Hematopoietic multipotent progenitor cell treated with erythropoietin and hydrocortisone succinate and interleukin-3 and kit ligand, for 17 days (in vitro differentiated cells): Measurements from ENCODE around the gene DHH.

Source experiments
- DNase-seq: peaks from one replicate; pipeline ENCODE4 v3.0.0-alpha.2; 2015; ENCODE audit warnings: low spot score

The DHH gene

DNA sequence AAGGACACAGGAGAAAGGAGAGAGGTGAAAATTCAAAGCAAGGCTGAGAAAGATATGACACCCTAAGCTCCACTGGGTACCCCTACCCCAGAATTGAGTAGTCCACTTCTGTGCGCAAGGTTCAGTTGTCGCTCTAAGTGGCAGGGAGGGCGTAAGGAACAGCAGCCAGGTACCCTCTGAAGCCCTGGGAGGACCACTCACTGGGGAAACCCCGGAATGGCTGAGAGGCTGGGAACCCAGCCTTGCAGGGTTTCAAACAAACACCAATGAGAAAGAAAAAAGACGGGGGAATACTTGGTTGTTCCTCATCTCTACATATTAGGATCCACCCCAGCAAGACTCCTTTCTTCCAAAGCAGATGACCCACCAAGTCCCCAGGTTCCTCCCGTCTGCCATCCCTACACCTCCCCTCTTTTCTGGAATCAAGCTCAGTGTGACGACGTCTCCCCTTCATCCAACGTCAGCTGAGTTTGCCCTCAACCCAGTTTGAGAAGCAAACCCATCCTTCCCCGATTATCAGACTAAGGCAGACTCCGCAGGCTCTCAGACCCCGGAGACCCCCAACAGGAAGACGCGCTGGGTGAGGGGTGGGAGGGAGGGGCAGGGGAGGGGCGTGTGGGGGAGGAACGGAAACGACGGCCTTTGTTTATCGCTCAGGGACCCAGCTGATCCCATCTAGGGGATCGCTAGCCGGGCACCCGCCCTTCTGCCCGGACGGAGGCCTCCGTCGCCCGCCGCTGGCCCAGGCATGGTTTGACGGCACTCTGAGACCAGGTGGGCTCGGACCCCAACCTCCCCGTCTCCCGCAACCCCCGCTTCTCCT, 15.3 kb upstream of the DHH start:
- DNase-seq = peak; percentile 25

GRCh38 chr12:49108958-49109404, 14.4 kb upstream of the DHH start:
- no peak for DNase-seq

DNA sequence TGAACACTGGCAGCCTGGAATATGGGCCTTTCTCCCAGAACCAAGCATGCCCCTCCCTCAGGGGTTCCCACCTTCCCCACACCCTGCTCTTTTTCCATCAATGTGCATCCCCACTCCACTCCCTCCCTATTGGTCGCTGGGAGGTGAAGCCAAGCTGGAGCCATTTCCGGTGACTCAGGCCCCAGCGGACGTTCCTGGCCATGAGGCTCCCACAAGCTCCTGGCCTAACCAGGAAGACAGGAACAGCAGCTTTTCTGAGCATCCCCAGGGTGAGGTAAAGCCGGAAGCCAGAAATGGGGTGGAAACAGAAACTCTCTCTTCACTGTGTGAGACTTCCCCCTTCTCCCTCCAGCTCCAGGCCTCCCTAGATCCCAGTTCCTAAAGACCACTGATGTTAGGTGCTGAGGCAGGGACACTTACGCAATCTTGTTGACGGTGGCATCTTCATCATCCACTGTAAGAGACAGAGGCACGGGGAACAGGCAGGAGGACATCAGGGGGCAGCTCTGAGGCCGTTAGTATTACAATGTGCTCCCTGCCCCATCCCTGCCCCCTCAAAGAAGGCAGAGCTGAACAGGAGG, 11.0 kb upstream of the DHH start:
- DNase-seq = no peak

DNA sequence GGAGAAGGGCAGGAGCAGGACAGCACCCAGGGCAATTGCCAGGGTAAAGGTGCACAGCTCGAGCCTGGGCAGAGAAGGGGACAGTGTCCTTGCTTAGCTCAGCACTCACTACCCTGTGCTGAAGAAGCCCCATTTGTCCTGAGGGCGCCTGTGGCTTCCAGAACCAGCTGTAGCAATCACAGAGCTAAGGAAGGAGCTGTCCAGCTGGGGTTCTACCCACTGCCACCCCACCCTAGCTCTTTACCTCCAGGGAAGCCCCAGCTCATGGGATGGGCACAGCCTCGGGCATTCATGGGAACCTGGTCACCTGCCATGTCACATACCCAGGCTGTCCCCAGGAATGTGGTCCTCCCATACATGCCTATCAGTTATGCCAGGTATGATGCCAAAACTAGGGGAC, 10.2 kb upstream of the DHH start:
- DNase-seq = no peak

DNA sequence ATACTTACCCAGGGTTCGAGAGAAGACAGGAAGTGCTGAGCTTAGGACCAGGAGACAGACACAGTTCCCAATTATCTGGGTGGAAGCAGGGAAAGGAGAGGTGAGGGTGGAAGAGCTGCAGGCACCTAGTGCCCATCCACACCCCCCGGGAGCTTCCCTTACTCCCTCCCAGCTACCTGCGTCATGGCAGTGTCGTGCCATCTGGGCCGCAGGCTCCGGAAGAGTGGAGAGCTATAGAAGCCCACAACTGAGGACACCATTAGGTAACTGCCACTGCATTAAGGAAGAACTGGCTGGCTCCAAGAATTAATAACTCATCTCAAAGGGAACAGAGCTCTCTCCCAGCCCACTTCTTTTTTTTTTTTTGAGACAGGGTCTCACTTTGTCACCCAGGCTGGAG, 5.8 kb upstream of the DHH start:
- no peak for DNase-seq

- DNase-seq = no peak
These were observed 4.1 kb upstream of the DHH start for GRCh38 chr12:49098703-49099102.

GRCh38 chr12:49098035-49098451, 3.4 kb upstream of the DHH start:
- DNase-seq = peak; percentile 73

DNA sequence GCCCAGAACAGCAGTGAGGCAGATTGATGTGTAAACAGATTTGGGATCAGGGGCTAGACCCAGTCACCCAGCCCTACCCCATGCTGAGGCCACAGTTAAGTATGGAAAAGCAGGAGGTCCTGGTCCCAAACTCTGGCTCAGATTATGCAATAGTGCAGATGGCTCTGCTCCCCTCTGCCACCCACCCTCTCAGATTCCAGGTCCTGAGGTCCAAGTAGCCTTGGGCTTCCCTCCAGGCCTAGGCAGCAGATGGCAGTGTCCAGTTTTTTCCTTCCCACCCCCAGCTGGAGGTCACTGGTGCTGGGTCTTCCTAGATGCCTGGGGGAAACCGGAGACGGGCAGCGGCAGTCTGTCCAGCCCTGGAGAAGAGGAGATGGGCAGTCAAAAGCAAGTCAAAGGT, 2.8 kb upstream of the DHH start:
- DNase-seq = no peak

DNA sequence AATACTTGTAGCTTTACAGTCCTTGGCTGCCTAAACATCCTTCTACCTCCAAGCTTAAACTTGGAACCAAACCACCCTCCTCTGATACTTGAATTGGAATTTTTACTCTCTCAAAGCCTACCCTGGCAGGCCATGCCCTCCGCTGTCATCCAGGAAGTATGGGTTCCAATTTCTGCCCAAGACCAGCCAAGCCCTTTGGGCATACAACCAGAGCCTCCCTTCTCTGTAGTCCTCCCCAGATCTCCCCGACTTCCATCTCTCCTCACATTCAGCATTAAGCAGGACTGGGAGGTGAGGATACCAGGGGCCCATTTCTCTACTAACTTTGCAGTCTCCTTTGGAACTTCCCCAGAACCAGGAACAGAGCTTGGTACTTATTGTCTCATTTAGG, 369 bp upstream of the DHH start:
- no peak for DNase-seq

GRCh38 chr12:49093792-49094159, 825 bp downstream of the DHH start:
- DNase-seq = no peak

- DNase-seq = no peak
These were observed 1.7 kb downstream of the DHH start for GRCh38 chr12:49092816-49093406.

GRCh38 chr12:49092086-49092815, 2.4 kb downstream of the DHH start:
- peak; percentile 53 for DNase-seq

DNA sequence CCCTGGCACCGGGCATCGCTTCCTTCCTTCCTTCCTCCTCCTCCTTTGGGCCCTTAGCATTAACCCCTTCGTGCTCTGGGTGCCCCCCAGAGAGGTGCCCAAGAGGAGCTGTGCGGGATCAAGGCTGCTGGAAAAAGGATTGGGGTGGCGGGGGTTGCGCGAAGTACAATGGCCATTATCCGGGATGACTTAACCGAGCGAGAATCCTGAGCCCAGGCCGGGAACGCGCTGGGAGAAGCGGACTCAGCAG, 2.8 kb downstream of the DHH start:
- no peak for DNase-seq

DNA sequence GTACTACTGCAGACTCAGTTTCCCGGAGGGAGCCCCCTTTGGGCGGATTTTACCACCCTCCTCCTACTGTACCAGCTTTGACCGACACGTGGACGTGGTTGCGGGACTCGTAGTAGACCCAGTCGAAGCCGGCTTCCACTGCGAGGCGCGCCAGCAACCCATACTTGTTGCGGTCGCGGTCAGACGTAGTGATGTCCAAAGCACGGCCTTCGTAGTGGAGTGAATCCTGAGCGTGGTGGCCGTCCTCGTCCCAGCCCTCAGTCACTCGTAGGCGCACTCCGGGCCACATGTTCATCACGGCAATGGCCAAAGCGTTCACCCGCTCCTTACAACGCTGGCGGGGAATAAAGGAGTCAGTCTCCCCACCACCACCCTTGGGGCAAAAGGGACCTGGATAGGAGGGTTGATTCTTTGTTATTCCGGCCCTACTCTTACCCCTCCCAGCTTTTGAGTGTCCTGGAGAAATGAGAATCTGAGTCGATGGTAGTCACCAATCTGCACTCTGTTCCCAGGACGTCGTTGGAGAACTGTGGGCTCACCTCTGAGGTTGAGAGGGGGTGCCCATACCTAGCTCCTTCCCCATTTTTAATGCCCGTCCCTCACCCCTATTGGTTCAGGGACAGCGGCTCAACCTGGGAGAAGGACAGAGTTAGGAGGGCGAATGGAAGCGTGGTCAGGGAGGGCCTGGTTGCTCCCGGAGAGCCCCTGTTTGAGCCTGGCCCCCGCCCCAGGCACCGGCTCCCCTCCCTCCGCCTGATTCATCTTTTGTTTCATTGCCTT, 3.4 kb downstream of the DHH start:
- no peak for DNase-seq

DNA sequence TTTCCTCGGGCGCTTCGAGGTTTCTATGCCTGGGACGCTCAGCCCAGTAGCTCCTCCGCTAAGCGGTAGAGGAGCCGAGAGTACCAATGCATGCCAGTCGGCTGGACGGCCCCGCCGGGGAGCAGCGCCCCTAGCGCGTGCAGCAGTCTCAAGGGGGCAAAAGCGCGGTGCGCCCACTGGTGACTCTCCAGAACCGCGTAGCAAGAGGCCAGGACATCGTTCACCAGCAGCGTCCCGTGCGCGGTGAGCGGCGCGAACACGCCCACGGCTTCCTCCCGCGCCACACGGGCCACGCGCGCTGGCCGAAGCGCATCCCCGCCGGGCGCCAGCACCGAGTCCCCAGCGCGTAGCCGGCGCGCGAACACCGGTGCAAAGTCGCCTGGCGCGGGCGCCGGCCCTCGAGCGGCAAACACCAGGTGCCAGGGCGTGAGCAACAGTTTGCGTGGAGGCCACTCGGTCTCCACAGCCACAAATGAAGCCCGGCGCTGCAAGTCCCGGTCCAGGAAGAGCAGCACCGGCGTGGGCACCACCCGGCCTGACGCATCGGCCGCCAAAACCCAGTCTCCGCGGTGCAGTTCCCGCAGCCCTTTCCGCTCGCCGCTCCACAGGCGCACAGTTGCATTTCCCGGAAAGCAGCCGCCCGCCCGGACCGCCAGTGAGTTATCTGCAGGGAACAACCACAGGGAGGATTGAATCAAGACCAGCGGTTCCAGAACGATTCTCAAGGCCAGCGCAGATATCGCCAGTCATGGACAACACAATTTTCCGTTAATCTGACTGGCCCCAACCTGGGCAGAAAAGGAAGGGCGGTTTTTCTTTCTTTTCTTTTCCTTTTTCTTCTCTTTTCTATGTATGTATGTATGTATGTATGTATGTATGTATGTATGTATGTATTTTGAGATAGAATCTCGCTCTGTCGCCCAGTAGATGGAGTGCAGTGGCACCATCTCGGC, 4.5 kb downstream of the DHH start:
- no peak for DNase-seq

GRCh38 chr12:49088932-49089330, 5.7 kb downstream of the DHH start:
- no peak for DNase-seq

- DNase-seq = peak; percentile 95
These were observed 6.3 kb downstream of the DHH start for GRCh38 chr12:49088150-49088931.

- DNase-seq = no peak
These were observed 8.5 kb downstream of the DHH start for GRCh38 chr12:49086116-49086515.

- DNase-seq = no peak
These were observed 10.2 kb downstream of the DHH start for GRCh38 chr12:49084438-49084837.

- no peak for DNase-seq
These were observed 14.8 kb downstream of the DHH start for GRCh38 chr12:49079793-49080192.
